CD4-positive, alpha-beta T cell treated with Interleukin-10 for 1 hour (primary cell): ENCODE data around the gene MPST.
A peak's percentile ranks its signal among the peaks of the same experiment; 100 is the strongest.
"Not testable (repeated sequence)": the region's sequence is repeated elsewhere in the genome, so short reads cannot be mapped to it uniquely, and the experiment has no call there.

Experiments
- DNase-seq: peaks from one replicate; pipeline ENCODE4 v3.0.0-alpha.2; 2020

Gene MPST

DNA sequence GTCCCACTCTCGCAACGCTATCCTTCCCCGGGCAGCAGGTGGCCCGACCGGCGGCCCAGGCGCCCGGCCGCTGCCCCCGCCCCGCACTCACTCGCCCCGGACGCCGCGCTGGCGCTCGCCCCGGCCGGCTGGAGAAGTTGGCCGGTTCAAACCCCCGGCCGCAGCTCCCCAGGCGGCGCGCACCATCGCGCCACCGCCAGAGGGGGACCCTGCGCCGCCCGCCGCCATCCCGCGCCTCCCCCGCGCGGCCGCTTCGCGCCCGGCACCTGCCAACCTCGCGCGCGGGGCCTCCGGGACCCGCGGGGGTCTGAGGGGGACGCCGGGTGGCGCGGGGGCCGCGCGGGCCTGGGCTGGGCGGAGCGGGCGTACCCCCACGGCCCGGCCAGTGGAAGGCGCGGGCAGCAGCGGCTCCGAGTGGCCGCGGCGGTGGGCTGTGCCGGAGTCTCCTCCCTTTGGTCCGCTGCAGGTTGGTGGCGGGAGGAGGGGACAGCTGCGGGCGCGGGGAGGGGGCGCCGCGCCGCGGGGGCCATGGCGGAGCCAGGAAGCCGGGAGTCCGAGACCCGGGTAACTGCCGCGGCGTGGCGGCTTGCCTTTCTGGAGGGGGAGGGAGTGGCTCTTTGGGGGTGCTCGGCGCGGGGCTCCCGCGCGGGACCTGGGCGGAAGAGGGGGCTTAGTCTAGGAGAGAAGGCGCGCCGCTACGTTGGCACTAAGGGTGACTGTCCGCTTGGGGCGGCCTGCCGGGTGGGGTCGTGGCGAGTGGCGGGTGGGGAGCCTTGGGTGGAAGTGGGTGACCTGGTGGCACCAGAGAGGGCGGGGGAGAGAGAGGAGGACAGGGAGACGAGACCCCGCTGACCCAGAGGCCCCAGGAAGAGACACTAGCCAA, at the start of gene MPST, which contains the start of gene TST:
Gene MPST (plus strand): TSS at position 434 of the 883 bp plus-strand sequence. CDS start 95 bp downstream, at position 529.
Gene TST (minus strand): TSS at position 139 of the 883 bp plus-strand sequence. CDS start 715 bp downstream, outside the sequence.
- DNase-seq, result peak; percentile 44

DNA sequence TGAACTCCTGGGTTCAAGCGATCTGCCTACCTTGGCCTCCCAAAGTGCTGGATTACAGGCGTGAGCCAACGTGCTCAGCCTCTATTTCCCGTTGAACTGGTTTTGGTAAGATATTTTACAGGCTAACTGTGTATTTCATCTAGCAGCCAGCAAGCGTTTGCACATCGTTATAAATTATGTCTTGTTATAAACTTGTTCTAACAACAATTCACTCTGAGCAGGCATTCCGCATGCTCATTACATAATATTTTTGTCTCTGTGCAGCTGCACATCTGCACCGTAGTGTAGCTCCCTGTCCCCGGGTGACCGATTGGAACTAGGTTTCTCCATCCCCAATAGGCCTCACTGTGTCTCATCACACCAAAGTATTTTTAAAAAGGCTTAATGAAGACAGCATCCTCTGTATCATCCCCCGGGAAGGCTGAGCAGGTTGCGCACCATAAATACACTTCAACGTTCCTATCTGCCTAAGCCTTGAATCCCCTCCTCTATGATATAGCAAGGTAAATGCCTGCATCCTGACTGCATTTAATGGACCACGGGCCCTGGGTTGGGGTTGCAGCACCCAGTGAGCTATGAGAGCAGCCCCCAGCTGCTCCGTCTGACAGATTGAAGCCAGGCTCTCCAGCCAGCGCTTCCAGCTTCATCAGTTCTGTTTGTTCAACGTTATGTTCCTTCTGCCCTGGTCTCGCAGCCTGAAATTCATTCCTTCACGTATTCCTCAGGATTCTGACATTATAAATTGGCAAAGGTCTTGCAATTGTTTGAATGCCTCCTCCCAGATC, 48.0 kb upstream of the MPST start:
- DNase-seq, result no peak

DNA sequence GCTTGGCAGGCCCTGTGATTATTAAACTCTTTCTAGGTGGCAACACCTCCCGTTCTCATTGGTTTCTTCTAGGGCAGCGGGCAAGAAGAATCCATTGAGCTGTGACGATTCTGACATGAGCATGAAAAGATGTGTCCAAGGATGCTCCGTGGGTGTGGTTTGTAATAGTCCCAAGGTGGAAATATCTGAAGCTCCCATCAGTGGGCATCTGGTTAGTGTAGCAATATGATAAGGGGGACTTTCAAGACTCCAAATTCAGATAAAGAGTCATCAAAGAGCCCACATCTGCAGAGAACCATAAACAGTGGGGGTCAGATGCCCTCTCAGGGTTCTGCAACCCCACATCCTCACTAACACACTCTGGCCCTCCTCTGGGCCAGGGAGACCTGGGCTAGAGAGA, 42.9 kb upstream of the MPST start:
- DNase-seq, result no peak

DNA sequence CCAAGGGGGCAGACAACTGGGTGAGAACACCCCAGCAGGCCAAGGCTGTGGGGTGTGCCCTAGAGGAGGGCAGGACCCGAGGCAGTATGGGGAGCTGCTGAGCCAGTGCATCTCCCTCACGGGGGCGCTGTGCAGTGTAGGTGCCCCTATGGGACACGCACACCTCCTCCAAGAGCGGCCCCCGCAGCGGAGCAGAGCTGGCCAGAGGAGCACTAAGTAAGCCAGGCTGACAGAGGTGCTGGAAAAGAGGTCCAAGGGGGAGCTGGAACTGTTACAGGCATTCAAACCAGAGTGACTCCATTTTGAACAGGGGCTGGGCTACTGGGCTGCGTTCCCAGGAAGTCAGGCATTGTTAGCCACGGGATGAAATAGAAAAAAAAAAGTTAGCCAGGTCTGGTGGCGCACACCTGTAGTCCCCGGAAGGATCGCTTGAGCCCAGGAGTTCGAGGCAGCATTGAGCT, 42.1 kb upstream of the MPST start:
- peak; percentile 84 for DNase-seq

DNA sequence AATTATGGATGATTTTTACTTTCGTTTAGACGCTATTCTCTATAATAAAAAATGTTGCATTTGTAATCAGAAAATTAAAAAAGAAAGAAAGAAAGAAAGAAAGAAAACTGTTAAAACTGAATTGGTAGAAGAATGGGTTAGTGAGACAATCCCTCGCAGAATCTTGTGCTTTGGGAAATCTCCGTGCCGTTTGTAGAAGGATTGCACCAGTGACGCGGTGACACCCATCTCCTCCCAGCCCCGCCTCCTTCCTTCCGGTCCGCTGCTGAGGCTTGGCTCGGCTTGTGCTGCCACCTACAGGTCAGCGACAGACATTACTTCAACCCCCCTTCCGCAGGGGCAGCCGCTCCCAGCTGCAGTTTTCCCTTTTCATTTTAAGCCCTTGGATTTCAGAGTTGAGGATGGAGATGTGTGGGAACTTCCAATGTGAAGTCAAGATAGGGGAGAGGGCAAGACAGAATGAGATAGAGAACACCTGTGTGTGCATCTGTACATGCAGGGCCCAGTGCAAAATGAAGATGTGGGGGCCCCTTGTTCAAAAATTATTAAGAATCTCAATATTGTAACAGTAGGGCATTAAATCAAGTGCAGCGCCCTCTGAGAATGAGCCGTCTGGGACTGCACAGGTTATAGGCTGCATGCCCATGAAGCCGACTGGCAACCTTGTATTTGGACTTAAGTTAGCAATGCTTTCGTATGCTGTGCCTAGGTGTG, 41.4 kb upstream of the MPST start:
- peak; percentile 91 for DNase-seq

DNA sequence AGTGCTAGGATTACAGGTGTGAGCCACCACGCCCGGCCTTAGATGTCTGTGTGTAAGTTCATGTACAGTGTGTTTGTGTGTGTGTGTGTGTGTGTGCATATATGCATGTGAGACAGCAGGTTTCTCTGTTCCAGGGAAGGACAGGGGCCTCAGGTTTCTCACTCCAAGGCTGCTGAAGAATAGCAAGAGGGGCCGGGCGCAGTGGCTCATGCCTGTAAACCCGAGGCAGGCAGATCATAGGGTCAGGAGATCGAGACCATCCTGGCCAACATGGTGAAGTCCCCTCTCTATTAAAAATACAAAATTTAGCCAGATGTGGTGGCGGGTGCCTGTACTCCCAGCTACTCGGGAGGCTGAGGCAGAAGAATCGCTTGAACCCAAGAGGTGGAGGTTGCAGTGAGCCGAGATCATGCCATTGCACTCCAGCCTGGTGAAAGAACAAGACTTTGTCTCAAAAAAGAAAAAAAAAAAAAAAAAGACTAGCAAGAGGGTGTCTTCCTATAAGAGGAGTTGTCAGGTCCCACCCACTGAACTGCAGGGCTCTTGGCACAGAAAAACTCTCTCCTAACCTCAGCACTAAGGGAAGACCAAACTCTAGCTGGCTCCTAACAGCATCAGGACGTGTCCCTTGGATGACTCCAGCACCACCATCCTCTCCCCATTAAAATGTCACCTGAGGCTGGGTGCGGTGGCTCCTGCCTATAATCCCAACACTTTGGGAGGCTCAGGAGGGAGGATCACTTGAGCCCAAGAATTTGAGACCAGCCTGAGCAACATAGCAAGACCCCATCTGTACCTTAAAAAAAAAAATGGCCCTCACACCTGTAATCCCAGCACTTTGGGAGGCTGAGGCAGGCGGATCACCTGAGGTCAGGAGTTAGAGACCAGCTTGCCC, 40.3 kb upstream of the MPST start:
- no peak for DNase-seq

DNA sequence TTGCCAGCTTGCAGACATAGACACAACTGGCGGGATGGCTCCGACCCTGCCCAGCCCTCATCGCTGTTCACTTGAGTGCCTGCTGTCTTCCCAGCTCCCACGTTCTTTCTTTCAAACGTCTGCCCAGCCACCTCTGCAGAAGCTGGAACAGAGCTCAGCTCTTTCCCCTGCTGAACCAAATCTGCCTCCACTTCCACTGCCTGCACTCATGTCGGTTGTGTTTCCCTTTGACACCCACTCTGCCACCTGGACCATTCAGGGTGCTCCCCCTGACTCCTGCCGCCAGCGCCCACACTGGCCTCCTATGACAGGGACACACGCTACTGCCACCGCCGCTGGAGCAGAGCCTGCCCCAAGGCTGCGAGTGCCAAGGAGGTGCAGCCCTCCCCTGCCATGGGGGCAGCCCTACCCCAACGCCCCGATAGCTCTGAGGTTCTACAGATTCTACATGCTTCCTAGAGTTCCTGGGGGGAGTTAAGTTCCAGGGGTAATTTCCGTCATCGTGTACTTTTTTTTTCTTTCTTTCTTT, 38.2 kb upstream of the MPST start:
- DNase-seq, result no peak

DNA sequence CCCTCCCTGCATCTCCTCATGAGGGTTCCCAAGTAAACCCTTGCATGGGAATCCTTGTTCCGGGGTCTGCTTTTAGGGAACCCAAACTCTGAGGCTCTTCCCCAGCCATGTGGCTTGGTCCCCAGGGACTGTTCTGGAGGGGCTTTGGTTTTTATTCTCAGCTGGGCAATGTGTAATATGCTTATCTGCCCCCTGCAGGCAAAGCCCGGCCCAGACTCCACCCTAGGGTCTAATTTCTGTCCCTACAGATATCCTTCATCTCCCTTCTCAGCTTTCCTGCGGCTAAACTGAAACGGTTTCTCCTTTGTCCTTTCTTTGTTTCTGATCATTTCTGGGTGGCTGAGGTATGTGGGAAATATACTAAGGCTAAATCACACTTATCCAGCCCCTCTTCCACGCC, 37.4 kb upstream of the MPST start:
- no peak for DNase-seq

DNA sequence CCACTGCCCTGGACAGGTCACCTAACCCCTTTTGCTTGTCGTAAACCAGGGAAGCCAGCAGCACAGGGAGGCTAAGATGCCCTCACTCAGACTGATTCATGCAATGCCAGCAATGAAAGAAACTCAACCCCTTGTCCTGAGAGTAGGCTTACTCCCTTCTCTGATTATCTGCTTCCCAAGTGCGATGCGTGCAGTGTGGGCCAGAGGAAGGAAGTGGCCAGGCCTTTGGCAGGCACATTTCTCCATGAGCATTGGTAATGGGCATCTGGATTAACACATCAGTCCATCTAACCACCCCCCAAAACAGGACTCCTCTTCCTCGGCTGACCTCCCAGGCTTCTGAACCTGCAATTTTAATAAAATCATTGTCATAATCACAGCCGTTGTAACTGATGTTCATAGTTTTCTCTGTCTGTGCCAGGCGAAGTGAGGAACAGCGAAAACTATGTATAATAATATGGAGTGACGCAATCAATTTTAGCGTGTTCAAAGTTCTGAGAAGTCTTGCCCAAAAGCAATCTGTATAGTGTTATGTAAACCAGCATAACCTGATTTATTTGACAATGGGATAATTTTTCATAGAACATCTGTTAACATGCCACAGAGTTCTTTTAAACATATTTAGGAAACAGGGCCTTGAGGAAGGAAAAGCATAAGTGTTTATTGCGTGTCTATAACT, 34.2 kb upstream of the MPST start:
- DNase-seq, result no peak

DNA sequence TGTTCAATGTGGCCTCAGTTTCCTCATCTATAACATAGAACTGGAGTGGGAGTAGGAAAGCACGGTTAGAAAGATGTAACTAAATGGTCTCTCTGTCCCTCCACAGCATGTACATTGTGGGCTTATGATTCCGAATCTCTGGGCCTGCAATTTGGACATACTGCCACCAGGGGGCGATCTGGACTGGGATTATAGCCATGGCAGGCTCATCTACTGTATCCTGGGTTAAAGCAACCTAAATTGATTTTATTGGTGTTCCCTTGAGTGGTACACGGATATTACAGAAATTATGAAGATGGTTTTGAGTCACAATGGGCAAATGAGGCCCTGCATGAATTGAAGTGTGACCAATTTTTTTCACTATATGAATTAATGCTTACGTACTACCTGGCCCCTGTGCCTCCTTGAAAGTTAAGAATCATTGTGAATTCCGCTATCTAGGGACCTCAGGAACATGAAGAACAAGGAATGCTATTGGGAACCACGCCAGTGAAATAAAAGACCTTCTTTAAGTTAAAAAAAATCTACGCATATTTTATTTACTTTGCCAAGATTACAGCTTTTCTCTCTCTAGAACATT, 33.2 kb upstream of the MPST start:
- peak; percentile 29 for DNase-seq

DNA sequence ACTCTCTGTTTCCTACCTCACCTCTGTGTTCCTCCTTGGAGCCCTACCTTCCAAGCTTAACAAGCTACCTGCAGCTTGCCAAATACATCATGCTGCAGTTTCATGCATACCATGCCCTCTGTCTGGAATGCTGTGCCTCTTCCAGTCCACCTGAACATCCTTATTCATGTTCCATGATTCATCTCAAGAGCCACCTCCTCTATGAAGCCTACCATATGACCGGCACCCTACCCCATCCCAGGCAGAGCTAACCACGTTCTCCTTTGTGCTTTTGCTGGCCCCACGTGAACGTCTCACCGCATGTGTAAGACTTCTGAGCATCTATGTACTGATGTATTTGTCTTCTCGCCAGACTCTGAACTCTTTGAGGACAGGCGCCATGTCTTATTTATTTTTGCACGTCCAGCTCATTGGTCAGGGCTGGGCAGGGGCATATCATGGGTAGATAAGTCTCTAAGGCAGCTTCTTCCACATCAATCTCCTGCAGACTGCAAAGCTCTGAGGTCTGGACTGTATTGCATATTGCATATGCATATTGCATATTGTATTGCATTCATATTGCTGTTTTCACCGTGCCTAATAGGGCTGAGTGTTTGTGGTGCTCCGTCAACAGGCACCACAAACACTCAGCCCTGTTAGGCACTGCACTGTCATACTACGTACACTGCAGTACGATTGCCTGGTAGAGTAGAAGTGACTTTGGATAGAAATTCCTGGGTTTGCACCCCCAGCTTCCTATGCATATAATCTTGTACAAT, 31.3 kb upstream of the MPST start:
- DNase-seq, result no peak

DNA sequence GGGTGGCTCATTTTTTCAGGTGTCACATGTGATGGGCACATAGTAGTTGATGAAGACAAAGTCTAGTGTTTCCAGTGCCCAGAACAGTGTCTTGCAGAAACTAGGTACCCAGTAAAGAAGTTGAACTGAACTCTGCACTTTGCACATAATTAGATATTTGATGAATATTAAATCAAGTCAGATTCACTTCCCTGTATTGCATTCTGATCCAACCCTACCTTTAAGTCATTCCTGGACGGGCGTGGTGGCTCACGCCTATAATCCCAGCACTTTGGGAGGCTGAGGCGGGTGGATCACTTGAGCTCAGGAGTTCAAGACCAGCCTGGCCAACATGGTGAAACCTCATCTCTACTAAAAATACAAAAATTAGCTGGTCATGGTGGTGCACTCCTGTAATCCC, 30.5 kb upstream of the MPST start:
- DNase-seq, result not testable (repeated sequence)

DNA sequence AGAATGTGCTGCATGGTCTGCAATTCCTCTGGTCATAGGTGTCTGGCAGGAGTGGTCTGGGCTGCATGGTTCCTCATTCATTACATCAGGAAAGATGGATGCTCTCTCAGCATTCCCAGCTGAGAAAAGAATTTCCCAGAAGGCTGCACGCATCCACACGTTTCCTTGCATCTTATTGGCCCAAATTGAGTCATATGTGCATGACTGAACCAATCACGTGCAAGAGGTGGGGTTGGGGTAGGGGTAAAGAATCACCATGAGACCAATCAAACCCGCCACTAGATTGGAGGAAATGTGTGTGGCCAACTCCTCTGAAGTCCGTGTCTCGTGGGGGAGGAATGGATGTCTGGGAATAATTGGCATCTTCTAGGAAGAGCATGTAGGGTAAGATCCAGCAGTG, 29.1 kb upstream of the MPST start:
- no peak for DNase-seq

DNA sequence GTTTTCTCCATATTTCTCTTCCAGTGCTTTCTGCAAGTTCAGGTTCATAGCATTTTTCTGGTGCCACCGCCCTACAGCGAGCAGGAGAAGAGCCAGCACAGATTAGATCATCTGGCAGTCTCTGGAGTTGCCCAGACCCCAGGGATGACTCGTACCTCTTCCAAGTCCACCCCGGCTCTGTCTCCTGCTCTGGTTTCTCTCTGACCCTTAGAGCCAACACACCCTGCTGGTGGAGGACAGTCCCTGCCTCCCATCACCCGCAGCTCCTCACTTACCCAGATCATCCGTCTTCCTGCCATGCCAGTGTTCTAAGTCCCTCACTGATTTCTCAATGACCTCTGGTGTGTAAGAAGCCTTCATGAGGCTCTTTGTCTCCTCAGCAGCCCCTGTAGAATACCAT, 28.3 kb upstream of the MPST start:
- DNase-seq, result no peak

DNA sequence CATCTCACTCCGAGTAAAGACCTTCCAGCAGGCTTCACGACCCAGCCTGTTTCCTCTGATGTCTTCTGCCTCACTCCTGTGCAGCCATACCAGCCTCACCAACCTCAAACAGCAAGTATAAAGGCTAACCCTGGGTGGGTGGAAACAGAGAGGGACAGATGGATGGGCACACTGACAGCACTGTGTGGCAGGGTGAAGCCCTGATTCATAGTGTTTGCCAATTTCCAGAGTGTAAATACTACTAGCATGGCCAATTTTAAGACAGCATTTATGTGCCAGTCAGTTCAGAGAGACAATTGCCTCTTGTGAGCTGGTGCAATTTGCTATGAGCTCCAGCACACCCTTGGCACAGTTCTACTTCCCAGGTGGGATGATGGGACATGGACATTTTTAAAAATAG, 21.8 kb upstream of the MPST start:
- DNase-seq, result no peak

DNA sequence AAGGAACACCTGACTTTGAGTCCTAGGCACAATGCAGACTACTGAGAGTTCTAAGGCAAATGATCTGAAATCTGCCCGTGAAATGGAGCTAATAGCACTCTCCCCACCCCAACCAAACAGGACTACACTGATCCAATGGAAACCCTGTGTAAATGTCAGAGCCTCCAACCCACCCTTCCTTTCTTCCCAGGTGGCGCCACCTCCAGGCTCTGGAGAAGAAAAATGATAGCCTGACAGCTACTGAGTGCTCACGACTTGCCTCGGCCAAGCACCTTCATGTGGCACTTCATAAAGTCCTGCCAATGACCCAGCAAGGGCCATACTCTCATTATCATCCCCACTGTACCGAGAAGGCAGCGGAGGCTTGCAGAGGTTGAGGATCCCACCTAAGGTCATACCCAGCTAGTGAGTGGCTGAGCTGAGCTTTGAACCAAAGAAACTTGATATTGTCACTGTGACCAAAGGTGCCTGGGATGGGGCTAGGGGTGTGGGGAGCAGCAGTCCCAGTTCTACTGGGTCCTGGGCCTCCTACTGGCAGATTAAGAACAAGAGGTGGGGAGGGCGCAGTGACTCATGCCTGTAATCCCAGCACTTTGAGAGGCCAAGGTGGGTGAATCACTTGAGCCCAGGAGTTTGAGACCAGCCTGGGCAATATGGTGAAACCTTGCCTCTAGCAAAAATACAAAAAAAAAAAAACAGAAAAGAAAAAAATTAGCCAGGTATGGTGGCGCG, 20.8 kb upstream of the MPST start:
- DNase-seq, result no peak

DNA sequence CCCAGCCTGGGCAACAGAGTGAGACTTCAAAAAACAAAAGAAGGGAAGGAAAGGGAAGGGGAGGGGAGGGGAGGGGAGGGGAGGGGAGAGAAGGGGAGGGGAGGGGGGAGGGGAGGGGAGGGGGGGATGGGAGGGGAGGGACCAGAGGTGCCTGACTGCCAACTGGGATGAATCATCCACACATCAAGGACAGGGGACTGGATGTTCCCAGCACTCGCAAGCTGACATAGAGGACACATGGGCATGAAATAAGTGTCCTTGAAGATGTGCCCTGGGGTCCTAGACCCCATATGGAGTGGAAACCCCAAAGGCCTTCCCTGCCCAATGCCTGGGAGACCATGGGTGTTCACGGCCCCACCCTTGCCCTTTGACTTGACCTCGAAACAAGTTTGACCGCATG, 20.1 kb upstream of the MPST start:
- DNase-seq, result no peak

DNA sequence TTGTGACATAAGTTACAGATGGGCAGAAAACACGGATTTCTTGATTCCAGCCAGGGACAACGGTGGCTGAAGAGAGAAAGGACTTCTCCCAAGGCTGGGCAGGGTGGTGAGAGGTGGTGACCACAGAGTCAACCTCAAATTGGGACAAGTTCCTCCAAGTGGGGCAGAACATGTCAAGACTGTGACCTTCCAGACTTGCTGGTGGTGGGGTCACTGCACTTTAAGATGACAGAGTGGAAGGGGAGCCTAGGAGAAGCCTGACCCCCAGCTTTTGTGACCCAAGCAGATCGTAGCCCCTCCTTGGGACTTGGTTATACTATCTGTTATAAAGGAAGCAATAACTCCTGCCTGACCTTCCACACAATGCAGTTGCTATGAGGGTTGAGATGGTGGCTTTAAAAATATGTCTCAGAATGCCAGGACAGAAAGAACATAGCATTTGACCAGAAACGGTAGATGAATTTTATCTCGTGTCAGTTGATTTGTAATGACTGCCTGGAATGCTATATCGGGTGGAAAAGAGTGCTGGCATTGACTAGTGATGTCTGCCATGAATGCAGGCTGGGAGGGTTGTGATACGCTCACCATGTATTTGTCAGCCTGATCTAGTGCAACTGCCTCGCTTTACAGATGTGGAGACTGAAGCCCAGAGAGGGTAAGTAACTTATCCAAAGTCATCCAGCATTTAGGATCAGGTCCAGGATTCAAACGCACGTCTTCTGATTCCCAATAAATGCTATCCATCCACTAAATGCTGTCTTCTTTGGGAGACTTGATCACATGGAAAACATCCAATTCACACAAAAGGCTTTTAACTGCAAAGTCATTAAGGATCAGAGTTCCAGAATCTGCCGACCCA, 18.6 kb upstream of the MPST start:
- DNase-seq, result no peak
